Occipital lobe (tissue), 2 donors: Measurements from ENCODE around the gene LIPC. TPM values are rescaled to one million over a fixed set of nuclear protein-coding genes. Genes with fewer than 3 reads are reported as not detected.

Source experiments
- DNase-seq: peaks from one replicate; lab custom pipeline; 2025; lab: John Stamatoyannopoulos, UW
- total RNA-seq: library from RNA; depleted of rRNA; stranded (reverse); fragments of >200 nt; gene quantifications from one replicate; pipeline ENCODE4 v1.2.3, GENCODE V29; 2014

Gene LIPC
- 0.16 TPM for total RNA-seq

DNA sequence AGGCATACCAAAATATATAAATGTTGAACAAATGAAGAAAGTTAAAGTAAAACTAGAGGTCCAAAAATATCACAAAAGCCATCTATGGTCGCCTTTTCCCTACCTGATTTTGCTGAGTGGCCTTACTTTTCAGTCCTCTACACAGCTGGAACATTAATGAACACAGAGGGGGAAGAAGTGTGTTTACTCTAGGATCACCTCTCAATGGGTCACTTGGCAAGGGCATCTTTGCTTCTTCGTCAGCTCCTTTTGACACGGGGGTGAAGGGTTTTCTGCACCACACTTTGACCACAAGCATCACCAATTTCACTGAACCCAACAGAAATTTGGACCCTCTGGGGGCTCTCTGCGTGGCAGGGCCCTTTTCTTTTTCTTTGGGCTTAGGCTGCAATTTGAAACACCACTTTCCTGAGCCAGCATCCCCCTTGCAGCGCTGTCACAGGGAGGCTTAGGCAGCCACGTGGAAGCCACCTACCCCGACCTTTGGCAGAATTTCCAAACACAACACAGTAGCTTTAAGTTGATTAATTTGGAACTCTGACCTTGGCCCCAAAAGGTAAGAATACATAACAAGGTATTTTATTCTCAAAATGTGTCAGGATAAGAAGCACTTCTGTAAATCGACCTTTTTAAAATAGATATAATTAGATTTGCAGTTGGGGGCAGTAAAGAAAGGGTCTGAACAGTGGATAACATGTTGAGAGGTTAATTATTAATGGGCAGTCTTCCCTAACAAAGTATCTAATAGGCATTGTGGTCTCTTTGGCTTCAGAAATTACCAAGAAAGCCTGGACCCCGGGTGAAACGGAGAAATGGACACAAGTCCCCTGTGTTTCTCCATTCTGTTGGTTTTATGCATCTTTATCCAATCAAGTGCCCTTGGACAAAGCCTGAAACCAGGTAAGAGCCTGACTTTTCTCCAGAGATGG is at the start of gene LIPC:
Gene LIPC, plus strand, starts transcription at position 771 of the 929 bp plus-strand sequence. Its CDS starts 42 bp downstream, at position 813.
- DNase-seq, result no peak

DNA sequence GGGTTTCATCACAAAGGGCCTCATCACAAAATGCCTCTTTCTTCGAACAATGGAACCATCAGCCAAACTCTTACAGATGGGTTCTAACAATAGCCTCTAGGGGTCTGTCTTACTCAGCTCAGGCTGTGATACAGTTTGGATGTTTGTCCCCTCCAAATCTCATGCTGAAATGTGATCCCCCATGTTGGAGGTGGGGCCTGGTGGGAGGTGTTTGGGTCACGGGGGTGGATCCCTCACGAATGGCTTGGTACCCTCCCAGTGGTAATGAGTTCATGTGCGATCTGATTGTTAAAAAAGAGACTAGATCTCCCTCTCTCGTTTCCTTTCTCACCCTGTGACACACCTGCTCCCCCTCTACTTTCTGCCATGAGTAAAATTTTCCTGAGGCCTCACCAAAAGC is 47.9 kb upstream of the LIPC start:
- DNase-seq, result no peak

DNA sequence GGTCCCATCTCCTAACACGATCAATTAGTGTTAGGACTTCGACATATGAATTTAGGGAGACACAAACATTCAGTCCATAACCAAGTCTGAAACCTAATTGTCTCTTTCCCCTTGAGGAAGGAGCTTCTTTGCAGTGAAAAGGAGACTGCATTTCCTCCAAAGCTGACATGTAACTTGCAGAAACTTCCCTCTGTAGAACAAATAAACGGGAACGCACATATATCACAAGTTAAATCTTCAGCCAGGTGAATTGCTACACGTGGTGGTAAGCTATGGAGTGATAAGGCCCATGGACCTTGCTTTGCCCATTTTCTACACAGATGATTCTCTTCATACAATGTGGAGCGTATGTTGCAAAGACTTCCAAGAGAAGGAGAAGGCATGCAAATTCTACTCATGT is 47.1 kb upstream of the LIPC start:
- DNase-seq, result no peak

DNA sequence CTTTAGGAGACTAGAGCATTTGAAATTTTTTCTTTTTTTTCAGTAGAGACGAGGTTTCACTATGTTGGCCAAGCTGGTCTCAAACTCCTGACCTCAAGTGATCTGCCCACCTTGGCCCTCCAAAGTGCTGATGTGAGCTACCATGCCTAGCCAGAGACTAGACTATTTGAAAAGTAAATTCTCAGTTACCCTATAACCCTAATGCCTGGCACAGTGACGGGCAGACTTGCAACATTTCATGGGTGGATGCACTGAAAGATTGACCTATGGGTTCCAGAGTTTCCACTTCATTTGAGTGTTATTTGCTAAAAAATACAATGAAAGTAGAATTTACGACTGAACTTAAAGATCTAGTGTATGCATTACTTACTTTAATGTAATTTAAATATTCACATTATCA is 45.7 kb upstream of the LIPC start:
- DNase-seq, result no peak

DNA sequence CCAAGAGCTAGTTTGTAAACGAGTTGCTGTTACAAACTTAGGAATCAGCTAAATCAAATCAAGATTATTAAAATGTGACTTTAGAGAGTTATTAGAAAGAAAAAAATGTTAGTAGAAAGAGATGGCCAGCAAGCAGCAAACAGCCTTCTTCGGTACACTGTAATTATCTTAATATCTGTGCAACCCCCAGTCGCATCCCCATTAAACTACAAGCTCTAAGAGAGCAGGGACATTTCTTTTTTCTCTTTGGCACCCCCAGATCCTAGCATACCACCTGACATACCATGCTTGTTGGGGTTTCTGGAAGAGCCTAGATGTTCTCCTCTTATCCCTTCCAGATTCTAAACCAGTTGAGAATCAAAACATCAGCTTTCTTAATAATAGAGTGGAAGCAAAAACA is 45.1 kb upstream of the LIPC start:
- no peak for DNase-seq

DNA sequence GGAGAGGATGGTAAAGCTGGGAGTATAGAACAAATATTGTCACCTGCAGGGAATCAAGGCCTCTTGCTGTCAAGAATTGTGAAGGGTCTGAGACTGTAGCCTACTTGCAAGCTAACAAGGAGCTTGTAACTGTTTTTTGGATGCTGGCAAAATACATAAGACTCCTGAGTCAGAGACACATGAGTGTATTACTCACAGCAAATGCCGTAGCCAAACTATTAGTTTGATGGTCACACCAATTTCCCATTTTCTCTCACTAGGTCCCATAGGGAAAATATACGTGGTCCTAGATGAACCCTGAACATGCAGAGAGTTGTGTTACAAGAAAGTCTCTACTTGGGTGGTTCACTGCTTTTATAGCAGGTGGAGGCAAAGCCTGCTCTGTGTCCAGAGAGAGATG is 44.7 kb upstream of the LIPC start:
- DNase-seq, result no peak

DNA sequence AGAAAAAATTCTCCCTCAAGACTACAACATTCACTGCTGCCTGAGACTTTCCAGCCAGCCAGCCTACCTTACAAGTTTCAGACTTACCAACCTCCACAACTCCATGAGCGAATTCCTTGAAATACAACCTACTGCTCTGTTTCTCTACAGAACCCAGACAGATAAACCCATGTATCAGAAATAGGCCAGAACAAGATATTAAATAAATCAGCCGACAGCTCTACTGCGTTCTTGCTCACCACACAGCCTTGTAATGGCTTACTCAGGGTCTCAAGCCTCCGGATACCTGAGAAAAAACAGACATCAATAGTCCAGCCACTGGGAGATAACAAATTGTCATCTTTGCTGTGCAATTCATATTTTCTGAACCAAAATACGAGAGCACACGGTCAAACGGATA is 43.6 kb upstream of the LIPC start:
- no peak for DNase-seq

DNA sequence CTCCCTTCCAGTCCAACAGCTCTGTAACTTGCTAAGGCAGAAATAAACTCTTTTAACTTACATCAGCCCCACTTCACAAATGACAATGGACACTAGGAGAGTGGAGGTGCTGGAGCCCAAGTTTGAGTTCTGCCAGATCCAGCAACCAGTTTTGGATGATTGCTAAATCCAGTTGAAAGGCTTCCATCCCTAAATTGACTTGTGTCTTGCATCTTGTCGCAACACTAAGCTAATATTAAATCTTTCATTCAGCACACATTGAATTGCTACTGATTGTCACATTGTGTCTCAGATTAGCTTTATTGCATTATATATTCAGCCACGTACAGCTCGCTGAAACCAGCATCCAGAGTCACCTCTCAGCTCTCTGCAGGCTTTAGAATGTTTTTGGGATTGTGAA is 41.7 kb upstream of the LIPC start:
- DNase-seq, result no peak

DNA sequence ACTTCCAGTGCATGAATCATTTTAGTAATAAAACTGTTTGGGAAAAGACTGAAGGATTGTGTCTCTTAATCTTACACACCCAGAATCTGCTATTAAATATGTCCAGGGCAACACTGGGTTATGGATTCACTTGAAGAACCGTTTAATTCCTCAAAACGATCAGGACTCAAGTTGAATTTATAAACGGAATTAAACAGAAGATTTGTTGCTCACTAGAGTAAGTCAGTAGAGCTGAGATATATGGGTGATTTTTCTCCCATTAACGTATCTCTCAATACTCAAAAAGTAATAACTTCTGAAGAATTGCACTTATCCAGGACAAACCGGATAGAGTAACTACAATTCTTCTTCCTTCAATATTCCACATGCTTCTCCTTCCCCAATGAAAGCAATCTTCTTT is 41.1 kb upstream of the LIPC start:
- no peak for DNase-seq

DNA sequence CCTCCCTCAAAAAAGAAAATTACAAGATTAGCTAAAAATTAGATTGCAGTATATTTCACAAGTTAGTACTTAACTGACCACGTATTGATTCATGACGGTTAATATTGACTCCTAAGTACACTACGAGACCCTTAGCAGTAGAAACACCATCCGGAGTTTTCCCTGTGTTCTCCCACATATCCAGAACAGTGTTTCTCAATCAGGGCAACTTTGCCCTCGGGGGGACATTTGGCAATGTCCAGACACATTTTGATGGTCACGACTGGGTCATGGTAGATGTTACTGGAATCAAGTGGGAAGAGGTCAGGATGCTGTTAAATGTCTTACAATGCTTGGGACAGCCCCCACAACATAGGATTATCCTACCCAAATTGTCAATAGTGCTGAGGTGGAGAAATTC is 40.7 kb upstream of the LIPC start:
- DNase-seq, result no peak

DNA sequence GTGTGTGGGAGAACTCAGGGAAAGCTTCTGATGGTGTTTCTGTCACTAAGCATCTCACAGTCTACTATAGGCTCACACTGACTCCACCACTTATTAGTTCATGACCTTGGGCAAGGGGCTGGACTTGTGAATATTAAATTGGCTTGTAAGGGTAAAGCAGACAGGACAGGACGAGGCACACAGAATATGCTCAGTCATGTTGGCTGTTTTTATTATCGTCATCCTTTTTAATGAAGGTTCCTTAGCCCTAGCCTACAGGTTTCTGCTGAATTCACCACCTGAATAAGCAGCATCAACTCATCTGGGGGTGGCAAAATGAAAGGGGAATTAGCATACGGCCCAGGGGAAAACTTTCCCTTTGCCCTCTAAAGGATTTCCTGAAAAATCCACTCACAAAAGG is 39.6 kb upstream of the LIPC start:
- DNase-seq, result no peak

DNA sequence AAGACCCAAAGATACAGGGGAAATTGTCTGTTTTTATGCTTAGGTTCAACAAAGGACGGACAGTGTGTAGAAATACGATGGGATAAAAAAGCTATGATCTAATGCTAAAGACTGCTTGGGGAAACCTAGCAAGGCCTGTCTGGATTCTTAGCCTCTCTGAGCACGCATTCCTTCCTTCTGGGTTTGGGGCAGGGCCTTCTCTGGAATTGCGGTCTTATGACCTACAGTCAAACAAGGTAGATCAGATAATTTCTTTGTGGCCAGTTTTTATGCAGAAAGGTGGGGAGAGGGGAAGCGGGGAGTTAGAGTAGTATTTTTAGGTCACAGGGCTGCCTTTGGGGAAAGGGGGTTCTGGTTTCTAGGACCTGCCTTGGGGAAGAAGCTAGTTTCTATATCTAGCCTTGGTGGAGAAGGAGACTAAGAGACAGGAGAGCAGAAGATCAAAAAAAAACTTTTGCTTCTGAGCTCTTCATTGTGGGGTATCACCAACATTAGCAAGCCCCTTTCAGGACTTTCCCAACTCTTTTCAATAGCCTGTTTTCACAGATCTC is 39.1 kb upstream of the LIPC start:
- no peak for DNase-seq

DNA sequence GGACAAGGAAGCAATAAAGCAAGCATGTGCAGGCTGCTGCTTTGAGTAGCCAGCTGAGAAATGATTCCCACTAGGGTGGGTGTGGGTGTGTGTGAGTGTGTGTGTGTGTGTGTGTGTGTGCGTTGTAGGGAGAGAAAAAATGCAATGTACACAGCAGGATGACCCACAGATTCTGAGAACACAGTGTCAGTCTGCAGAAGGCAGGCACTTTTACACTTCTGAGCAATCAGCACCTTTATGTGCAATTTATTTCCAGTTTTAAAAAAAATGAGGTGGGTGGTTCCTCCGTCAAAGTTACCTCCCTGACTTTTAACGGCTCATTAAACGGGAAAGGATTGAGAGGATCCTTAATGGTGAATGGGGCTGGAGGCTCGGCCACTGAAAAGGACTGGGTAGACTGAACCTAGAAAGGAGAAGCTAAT is 38.5 kb upstream of the LIPC start:
- DNase-seq, result no peak

DNA sequence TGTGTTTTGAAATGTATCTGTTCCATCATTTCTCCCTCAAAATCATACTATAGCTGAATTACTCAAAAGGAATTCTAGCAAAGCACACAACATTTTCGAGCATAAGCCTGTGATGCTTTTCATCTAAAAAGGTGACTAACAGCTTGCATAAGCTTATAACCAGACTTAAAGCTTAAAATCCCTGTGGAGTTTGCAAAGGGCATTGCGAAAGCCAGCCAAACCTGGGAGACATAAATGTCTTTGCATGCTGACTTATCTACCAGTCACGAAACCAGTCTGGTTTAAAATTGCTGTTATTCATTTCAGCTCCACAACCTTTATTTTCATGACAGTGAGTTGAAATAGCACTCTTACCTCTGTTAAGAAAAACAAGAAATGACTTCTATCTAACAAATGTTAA is 35.6 kb upstream of the LIPC start:
- DNase-seq, result no peak

DNA sequence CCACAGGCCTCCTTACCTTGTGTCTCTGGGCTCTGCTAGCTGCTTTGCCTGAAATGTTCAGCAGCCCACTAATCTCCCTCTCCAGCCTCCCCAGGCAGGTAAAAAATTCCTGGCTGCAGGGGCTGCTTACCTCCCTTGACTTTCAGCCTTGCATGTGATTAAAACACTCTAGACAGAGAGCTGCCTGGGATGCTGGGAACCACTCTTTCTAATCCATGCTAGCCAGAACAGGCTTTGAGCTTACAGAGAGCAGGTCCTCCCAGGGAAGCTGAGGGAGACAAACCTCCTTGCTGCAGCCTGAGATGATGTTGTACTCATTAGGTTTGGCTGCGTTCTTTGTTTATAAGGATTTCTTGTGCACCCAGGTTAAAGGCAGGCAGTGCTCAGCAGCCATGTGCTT is 33.7 kb upstream of the LIPC start:
- no peak for DNase-seq

DNA sequence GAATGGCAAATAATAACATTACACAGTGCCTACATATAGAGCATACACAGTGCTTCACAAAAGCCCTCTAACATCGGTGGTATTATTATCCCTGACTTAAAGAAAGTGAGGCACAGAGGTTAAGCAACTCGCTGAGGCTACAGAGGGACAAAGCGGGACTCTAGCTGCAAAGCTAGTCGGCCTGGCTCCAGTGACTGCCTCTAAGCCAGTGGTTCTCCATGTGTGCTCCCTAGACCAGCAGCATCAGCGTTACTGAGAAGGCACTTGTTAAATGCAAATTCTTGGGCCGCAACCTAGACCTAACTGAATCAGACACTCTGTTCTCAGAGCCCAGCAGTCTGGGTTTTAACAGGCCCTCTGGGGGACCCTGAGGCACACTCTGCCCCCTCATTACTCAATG is 33.1 kb upstream of the LIPC start:
- no peak for DNase-seq

DNA sequence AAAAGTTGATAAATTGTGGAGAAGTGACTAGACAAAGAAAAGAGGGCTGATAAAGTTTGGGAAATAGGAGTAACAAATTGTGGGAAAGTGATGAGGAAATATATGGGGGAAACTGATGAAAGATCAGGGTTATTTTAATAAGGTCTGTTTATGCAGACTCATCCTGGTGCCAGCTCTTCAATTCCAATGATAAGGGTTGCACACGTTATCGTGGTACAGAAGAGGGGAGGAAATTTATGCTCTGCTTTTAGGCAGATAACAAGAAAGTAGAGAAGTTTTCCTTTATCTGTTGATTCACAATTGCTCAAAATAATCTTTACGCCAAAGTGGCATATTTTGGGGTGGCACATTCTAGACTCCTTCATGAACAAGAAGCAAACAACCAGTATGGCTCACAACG is 32.1 kb upstream of the LIPC start:
- no peak for DNase-seq

DNA sequence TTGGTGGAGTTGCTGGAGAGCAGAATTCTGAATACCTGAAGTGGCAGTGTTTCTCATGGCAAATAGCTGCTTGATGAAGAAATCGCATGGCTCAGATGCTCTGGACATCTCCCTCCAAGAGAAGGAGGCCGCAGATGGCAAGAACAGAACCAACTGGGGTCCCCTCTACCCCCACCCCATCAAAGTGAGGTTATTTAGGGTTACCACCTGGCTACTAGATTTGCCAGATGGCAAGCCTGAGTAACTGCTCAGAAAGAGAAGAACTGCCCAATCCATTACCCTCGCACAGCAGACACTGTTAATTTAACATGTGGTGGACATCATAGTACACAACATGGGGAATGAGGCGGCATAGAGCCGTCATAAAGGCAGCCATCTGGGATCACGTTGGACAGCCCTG is 30.5 kb upstream of the LIPC start:
- no peak for DNase-seq

DNA sequence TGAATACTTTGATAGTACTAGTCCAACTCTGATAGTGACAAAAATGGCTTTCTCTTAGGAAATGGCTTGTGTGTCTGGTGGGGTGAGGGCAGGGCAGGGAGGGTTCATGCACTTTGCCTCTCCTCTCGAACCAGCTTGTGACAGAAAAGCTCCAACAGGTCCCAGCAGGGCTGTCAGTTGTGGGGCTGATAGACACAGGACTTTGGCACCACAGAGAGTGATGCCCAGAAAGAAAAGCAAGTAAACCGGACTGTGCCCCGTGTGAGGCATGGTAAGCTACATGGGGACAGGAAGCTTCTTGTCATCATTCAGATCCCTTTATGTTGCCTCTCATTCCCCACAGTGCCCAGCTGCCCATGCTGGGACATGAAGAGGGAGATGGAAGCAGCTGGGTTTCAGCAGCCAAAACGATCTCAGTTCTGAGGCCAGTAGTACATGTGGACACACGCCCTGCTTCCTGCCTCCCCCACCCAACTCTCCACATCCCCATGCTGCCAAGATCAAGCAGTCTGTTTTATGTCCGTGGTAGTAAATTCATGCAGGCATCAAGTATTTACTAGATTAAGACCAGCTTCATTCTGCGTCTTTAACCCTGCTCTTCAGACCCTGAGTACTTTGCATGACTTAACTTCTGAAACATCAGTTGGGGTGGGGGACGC is 29.7 kb upstream of the LIPC start:
- no peak for DNase-seq

DNA sequence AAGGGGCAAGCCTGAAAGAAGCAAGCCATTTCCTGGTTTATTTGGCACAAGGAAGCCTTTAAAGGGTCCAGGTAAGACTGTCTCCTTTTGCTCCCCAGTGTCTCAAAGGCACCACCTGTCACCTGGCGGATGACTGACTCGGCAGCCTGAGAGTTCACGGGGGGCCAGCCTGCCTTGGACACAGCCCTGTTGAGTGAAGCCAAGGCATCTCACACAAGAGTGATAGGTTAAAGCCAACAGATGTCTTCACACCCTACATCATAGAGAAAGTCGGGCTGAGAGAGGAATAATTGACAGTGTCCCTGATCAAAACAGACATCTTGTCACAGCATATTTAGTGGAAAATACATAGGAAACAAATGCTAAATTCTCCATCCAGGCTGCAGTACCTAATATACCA is 28.2 kb upstream of the LIPC start:
- no peak for DNase-seq

DNA sequence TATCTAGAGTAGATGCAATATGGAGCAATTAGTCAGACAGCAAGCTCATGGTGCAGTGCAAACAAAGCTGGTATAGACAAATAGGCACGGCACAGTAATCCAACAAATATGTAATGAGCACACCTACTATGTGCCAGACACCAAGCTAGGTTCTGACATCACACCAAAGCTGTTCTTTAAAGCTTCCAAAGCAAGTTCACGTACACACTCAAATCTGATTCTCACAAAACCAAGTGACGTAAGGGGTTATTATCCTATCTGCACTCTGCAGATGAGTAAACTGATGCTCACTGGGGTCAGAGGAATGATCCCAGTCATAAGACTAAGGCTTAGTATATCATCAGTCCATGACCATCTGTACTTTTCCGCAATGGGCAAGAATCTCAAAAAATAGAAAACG is 27.8 kb upstream of the LIPC start:
- no peak for DNase-seq

DNA sequence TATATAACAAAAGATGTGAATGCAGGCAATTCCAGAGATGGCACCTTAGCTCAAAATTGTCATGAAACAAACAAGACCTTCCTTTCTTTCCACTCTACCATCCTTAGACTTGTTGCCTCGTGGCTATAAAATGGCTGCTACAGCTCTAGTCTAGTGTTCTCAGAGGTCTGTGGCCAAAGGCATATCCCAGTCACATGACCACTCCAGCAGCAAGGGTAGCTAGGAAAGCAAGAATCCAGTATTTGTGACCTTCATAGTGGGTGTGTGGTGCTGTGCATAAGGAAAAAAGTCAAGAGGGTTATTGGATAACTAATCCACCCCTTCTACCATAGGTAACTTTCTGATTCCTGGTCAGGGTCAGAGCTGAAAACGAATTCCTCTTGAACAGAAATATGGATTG is 27.1 kb upstream of the LIPC start:
- no peak for DNase-seq

DNA sequence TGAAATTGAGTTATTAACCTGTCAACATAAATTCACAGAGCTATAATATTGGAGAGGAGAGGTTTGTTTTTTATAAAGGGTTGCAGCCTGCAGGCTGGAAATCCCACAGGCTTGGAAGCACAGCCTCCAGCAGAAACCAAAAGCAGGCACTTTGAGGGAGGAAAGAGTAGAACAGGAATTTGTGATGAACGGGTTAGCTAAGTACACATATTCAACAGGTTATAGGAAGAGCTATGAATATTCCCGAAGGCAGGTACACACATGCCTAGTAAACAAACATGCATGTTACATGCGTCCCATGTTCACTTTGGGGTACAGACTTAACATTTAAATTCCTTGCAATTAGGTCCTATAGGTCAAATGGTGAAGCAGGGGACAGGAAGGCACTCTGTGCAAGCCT is 25.9 kb upstream of the LIPC start:
- DNase-seq, result no peak
